ENCODE measurements around the gene TRIM9. TPM values are rescaled to one million over a fixed set of nuclear protein-coding genes. Genes with fewer than 3 reads are reported as not detected.
A peak's percentile ranks its signal among the peaks of the same experiment; 100 is the strongest.

TRIM9 gene
- total RNA-seq, 1 experiment from 2014 or later = 9.8 TPM

DNA sequence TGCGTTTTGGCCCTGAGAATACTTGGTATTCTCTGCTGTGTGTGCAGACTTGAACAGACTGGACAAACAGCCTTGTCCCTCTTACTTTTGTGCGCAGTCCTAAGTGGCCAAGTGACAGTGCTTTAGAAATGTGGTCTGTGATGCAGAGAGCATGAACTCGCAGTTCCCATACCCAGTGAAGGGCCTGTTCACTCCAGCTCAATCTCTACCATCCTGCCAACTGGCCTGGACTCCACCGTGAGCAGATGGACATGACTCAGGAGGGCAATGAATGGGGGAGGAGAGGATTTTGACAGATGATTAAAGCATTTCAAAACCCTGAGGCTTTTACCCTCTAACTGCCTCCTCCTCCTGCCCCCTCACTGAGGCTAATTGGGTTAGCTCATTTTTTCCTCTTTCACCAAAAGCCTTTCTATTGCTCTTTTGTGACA, 88.1 kb downstream of the TRIM9 start:
- Histone ChIP-seq H3K36me3 (ENCODE audit: insufficient read depth, low read length, poor library complexity, severe bottlenecking) (no peaks in the 10 kb centered on the region), H3K4me3 (ENCODE audit: low read depth, low read length, poor library complexity, severe bottlenecking) (no peak overlapping the region), H3K4me1 (ENCODE audit: insufficient read depth, low read length, poor library complexity, severe bottlenecking) (peaks cover 34% of the 10 kb centered on the region), H3K27me3 (replicated peaks; ENCODE audit: insufficient read depth, low read depth, low read length, poor library complexity) (no peaks in the 10 kb centered on the region), H3K9me3 (ENCODE audit: low read depth, low read length, poor library complexity, severe bottlenecking) (no peaks in the 10 kb centered on the region), H3K27ac (ENCODE audit: low read depth, low read length, poor library complexity, severe bottlenecking) (no peak overlapping the region)
- DNase-seq (ENCODE audit: low spot score) = peak; percentile 37
- intact Hi-C loops (cut with micrococcal nuclease; ENCODE audit: unreplicated experiment) = no loop called here
- POLR2A ChIA-PET (ENCODE audit: low non-redundant PET) = no interaction called here
- TF ChIP-seq EZH2 (IDR thresholded peaks at IDR 0.05; ENCODE audit: borderline replicate concordance, low read depth, low read length, poor library complexity, severe bottlenecking) = no peak
- TF ChIP-seq, protein P1, sequence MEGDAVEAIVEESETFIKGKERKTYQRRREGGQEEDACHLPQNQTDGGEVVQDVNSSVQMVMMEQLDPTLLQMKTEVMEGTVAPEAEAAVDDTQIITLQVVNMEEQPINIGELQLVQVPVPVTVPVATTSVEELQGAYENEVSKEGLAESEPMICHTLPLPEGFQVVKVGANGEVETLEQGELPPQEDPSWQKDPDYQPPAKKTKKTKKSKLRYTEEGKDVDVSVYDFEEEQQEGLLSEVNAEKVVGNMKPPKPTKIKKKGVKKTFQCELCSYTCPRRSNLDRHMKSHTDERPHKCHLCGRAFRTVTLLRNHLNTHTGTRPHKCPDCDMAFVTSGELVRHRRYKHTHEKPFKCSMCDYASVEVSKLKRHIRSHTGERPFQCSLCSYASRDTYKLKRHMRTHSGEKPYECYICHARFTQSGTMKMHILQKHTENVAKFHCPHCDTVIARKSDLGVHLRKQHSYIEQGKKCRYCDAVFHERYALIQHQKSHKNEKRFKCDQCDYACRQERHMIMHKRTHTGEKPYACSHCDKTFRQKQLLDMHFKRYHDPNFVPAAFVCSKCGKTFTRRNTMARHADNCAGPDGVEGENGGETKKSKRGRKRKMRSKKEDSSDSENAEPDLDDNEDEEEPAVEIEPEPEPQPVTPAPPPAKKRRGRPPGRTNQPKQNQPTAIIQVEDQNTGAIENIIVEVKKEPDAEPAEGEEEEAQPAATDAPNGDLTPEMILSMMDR (conservative IDR thresholded peaks at IDR 0.05; ENCODE audit: low read depth, low read length) = no peak
- CTCF ChIA-PET = no interaction called here
- BruUV-seq (replicated peaks) = no TSS peak

DNA sequence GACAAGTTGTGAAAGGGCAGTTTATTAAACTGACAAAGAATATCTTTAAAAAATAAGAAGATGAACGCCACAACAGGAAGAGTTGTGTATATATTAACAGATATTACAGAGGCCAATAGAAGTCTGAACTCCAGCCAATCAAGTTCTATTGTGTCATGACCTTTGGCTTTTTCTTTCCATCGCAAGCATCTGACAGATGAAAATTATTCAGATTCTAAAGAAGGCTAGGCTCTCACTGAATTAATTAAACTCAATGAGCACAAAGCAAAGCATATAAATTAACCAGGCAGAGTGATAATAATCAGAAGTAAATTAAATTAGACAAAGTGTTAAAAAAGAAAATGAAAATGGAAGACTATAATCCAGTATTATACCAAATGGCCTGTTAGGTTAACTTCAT, 88.6 kb downstream of the TRIM9 start:
- DNase-seq (ENCODE audit: low spot score) = no peak
- ChIA-PET CTCF (no interaction called here), POLR2A (ENCODE audit: low non-redundant PET) (no interaction called here)
- Histone ChIP-seq H3K27me3 (replicated peaks; ENCODE audit: insufficient read depth, low read depth, low read length, poor library complexity) (no peaks in the 10 kb centered on the region), H3K36me3 (ENCODE audit: insufficient read depth, low read length, poor library complexity, severe bottlenecking) (no peaks in the 10 kb centered on the region), H3K4me3 (ENCODE audit: low read depth, low read length, poor library complexity, severe bottlenecking) (no peak overlapping the region), H3K27ac (ENCODE audit: low read depth, low read length, poor library complexity, severe bottlenecking) (no peak overlapping the region), H3K4me1 (ENCODE audit: insufficient read depth, low read length, poor library complexity, severe bottlenecking) (peaks cover 34% of the 10 kb centered on the region), H3K9me3 (ENCODE audit: low read depth, low read length, poor library complexity, severe bottlenecking) (no peaks in the 10 kb centered on the region)
- BruUV-seq (replicated peaks) = no TSS peak
- TF ChIP-seq, protein P1 (conservative IDR thresholded peaks at IDR 0.05; ENCODE audit: low read depth, low read length) = no peak
- TF ChIP-seq EZH2 (IDR thresholded peaks at IDR 0.05; ENCODE audit: borderline replicate concordance, low read depth, low read length, poor library complexity, severe bottlenecking) = no peak
- intact Hi-C loops (cut with micrococcal nuclease; ENCODE audit: unreplicated experiment) = no loop called here

DNA sequence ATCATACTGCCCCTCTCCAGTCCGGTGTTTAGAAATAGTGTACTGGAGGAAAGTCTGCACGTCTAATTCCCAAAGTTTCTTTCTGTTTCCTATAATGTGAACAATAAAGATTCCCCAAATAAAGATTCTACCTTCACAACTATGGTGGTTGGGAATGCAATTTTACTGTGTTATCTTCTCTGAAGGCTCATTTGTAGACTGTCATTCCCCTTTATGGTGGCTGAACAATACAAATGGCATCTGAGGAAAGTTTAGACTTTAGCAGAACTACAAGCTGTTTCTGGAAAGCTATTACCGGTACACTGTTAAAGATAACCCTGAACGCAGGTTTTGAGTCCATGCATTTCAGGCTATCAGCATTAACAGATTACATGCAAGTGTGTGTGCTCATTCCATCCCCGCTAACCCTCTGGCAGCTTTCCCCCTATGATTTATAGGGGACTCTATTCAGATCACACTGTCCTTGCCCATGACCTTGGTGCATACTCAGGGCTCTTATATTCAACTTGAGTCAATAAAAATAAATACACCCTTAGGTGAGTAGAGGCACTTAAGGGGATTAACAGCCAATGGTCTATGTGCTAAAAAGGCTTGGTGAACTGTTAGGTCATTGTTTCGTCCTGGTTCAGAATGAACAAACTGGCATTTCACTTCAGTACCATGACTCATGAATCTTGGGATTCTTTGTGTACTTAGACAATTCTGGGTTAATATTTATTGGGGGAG, 89.9 kb downstream of the TRIM9 start:
- intact Hi-C loops (cut with micrococcal nuclease; ENCODE audit: unreplicated experiment) = no loop called here
- peak overlapping the region; percentile 34 for H3K27ac ChIP-seq (ENCODE audit: low read depth, low read length, poor library complexity, severe bottlenecking)
- TF ChIP-seq EZH2 (IDR thresholded peaks at IDR 0.05; ENCODE audit: borderline replicate concordance, low read depth, low read length, poor library complexity, severe bottlenecking) = no peak
- TF ChIP-seq, protein P1 (conservative IDR thresholded peaks at IDR 0.05; ENCODE audit: low read depth, low read length) = no peak
- no peak overlapping the region for H3K4me3 ChIP-seq (ENCODE audit: low read depth, low read length, poor library complexity, severe bottlenecking)
- POLR2A ChIA-PET (ENCODE audit: low non-redundant PET) = no interaction called here
- CTCF ChIA-PET = no interaction called here
- DNase-seq (ENCODE audit: low spot score) = no peak
- no peaks in the 10 kb centered on the region for H3K36me3 ChIP-seq (ENCODE audit: insufficient read depth, low read length, poor library complexity, severe bottlenecking)
- H3K9me3 ChIP-seq (ENCODE audit: low read depth, low read length, poor library complexity, severe bottlenecking) = no peaks in the 10 kb centered on the region
- H3K27me3 ChIP-seq (replicated peaks; ENCODE audit: insufficient read depth, low read depth, low read length, poor library complexity) = no peaks in the 10 kb centered on the region
- peaks cover 34% of the 10 kb centered on the region for H3K4me1 ChIP-seq (ENCODE audit: insufficient read depth, low read length, poor library complexity, severe bottlenecking)
- BruUV-seq (replicated peaks) = no TSS peak

Measured in A673 (cell line).